Effector memory CD4-positive, alpha-beta T cell (primary cell): ENCODE data around the gene PTPN1.
"Not testable (repeated sequence)": the region's sequence is repeated elsewhere in the genome, so short reads cannot be mapped to it uniquely, and the experiment has no call there.

Source experiments
- DNase-seq, 3 donors: peaks; one replicate each; pipeline ENCODE4 v3.0.0-alpha.2; 2020
- H3K27ac ChIP-seq: 2 replicates; pipeline ENCODE4 v1.7.0; 2013; ENCODE audit warnings: mild to moderate bottlenecking, low read length, moderate library complexity; ENCODE audit not compliant: insufficient read depth, poor library complexity, severe bottlenecking
- H3K27me3 ChIP-seq: replicated peaks from 2 replicates; pipeline ENCODE4 v1.7.0; 2013; ENCODE audit warnings: mild to moderate bottlenecking, low read length; ENCODE audit not compliant: insufficient read depth, control insufficient read depth, poor library complexity, severe bottlenecking
- H3K36me3 ChIP-seq: 2 replicates; pipeline ENCODE4 v1.7.0; 2013; ENCODE audit warnings: mild to moderate bottlenecking, low read length, moderate library complexity; ENCODE audit not compliant: control insufficient read depth, insufficient read depth
- H3K4me1 ChIP-seq: 2 replicates; pipeline ENCODE4 v1.7.0; 2013; ENCODE audit warnings: low read length, mild to moderate bottlenecking; ENCODE audit not compliant: control insufficient read depth, insufficient read depth, poor library complexity, severe bottlenecking
- H3K4me3 ChIP-seq: 2 replicates; pipeline ENCODE4 v1.7.0; 2013; ENCODE audit warnings: low read length, low read depth, mild to moderate bottlenecking; ENCODE audit not compliant: insufficient read depth, poor library complexity, severe bottlenecking
- H3K9me3 ChIP-seq: 2 replicates; pipeline ENCODE4 v1.7.0; 2013; ENCODE audit warnings: mild to moderate bottlenecking, low read length, moderate library complexity; ENCODE audit not compliant: control insufficient read depth

PTPN1 gene

DNA sequence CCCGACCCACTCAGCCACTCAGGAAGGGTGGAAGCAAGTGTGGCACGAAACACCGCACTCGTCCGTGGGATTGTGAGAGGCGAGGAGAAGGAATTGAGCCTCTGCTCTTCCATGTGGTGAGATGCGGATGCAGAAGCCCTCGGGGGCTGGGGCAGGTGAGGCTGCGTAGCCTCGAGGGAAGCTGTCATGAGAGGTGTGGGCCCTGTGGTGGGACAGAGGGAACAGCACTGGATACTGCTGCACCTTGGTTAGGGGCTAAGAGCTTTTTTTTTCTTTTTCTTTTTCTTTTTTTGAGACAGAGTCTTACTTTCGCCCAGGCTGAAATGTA lies 86.5 kb downstream of the PTPN1 start:
- Histone ChIP-seq H3K4me1 (no peaks in the 10 kb centered on the region), H3K9me3 (no peaks in the 10 kb centered on the region), H3K4me3 (no peak overlapping the region), H3K27me3 (no peaks in the 10 kb centered on the region), H3K36me3 (no peaks in the 10 kb centered on the region), H3K27ac (no peak overlapping the region)
- DNase-seq, result no peak

- Histone ChIP-seq H3K27me3 (peaks cover 3% of the 10 kb centered on the region), H3K27ac (no peak overlapping the region), H3K4me3 (no peak overlapping the region), H3K4me1 (no peaks in the 10 kb centered on the region), H3K9me3 (no peaks in the 10 kb centered on the region), H3K36me3 (no peaks in the 10 kb centered on the region)
- DNase-seq, result no peak
These were observed 87.3 kb downstream of the PTPN1 start for GRCh38 chr20:50597406-50597969.

- no peak overlapping the region for H3K4me3 ChIP-seq
- no peaks in the 10 kb centered on the region for H3K9me3 ChIP-seq
- peaks cover 3% of the 10 kb centered on the region for H3K27me3 ChIP-seq
- H3K36me3 ChIP-seq, result no peaks in the 10 kb centered on the region
- H3K4me1 ChIP-seq, result no peaks in the 10 kb centered on the region
- no peak for DNase-seq
- no peak overlapping the region for H3K27ac ChIP-seq
These were observed 87.9 kb downstream of the PTPN1 start for GRCh38 chr20:50598074-50598473.

- H3K4me3 ChIP-seq, H3K36me3 ChIP-seq, DNase-seq, H3K9me3 ChIP-seq, H3K27ac ChIP-seq, H3K4me1 ChIP-seq, H3K27me3 ChIP-seq: not testable (repeated sequence)
These were observed 88.6 kb downstream of the PTPN1 start for GRCh38 chr20:50598768-50599167.

DNA sequence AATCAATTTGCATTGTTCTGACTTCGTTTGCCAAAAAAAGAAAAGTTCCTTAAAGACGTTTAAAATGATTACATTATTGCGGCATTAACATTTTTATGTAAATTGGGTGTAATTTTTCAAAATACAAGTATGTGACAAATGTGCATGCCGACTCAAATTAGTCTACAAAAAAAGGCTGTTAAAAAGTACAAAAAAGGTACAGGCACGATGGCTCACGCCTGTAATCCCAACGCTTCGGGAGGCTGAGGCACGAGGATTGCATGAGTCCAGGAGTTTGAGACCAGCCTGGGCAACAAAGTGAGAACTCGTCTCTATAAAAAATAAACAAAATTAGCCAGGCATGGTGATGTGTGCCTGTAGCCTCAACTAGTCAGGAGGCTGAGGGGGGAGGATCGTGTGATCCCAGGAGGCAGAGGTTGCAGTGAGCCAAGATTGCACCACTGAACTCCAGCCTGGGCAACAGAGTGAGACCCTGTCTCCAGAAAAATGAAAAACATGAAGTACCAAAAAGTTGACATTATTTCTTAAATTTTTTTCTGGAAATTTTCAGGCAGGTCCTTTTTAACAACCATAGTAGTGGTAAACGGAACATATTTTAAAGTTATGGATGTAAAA lies 90.2 kb downstream of the PTPN1 start:
- Histone ChIP-seq H3K27ac (no peak overlapping the region), H3K4me3 (no peak overlapping the region), H3K9me3 (no peaks in the 10 kb centered on the region), H3K4me1 (no peaks in the 10 kb centered on the region), H3K36me3 (no peaks in the 10 kb centered on the region), H3K27me3 (peaks cover 3% of the 10 kb centered on the region)
- no peak for DNase-seq

- H3K27ac ChIP-seq, result no peak overlapping the region
- H3K36me3 ChIP-seq, result no peaks in the 10 kb centered on the region
- H3K27me3 ChIP-seq, result peaks cover 3% of the 10 kb centered on the region
- no peak for DNase-seq
- H3K9me3 ChIP-seq, result no peaks in the 10 kb centered on the region
- H3K4me1 ChIP-seq, result no peaks in the 10 kb centered on the region
- no peak overlapping the region for H3K4me3 ChIP-seq
These were observed 91.6 kb downstream of the PTPN1 start for GRCh38 chr20:50601511-50602431.

DNA sequence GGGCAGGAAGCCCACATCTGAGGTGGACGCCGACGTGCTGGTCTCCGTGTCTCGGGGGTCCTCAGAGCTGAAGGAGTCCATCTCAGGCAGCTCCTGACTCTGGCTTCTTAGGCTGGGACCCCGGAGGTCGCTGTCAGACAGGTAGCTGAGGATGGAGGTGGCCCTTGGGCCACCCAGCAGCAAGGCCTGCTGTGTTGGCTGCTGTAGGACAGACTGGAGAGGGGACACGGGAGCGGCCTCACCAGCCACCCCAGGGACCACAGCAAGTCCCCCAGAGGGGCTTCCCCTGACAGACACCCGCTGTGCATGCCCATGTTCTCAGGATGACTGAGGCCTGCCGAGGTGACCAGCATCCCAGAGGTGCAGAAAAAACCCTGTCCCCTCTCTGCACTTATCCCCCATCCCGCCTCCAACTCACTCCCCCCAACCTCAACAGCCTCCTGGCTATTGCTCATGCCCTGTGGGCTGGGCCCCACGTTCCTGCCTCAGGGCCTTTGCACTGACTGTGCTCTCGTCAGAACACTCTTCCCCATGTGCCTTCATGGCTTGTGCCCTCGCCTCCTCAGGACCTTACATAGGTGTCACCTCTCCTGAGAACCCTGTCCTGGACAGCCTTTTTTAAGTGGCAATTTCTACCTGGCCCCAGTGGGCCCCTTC lies 92.4 kb downstream of the PTPN1 start:
- DNase-seq, result no peak
- Histone ChIP-seq H3K27ac (no peak overlapping the region), H3K27me3 (peaks cover 3% of the 10 kb centered on the region), H3K4me1 (no peaks in the 10 kb centered on the region), H3K4me3 (no peak overlapping the region), H3K9me3 (no peaks in the 10 kb centered on the region), H3K36me3 (no peaks in the 10 kb centered on the region)

DNA sequence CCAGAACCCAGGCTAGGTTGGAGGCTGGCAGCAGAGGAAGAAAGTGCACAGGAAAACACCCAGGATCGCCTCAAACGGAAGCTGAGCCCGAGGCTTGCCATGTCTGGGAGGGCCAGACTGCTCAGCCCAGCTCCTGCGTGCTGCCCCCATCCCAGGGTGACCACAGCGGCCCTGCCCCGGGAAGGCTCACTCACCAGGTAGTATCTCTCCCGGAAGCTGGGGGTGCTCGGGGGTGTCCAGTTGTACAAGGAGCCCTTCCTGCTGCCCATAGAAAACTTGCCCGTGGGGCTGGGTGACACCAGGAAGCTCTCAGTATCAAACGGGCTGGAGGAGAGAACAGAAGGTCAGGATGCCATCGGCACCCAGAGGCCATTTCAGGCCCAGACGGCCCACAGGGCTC lies 94.3 kb downstream of the PTPN1 start:
- no peaks in the 10 kb centered on the region for H3K36me3 ChIP-seq

GRCh38 chr20:50605136-50605535 lies 95.0 kb downstream of the PTPN1 start:
- Histone ChIP-seq H3K9me3 (no peaks in the 10 kb centered on the region), H3K27me3 (peaks cover 3% of the 10 kb centered on the region), H3K36me3 (no peaks in the 10 kb centered on the region), H3K4me1 (no peaks in the 10 kb centered on the region), H3K27ac (no peak overlapping the region), H3K4me3 (no peak overlapping the region)
- no peak for DNase-seq

More for the DNA sequence above, 94.3 kb downstream of the PTPN1 start:
- H3K27ac ChIP-seq, result no peak overlapping the region
- no peaks in the 10 kb centered on the region for H3K9me3 ChIP-seq
- no peak for DNase-seq
- peaks cover 3% of the 10 kb centered on the region for H3K27me3 ChIP-seq
- H3K4me3 ChIP-seq, result no peak overlapping the region
- H3K4me1 ChIP-seq, result no peaks in the 10 kb centered on the region

- H3K9me3 ChIP-seq, result no peaks in the 10 kb centered on the region
- H3K27me3 ChIP-seq, result no peaks in the 10 kb centered on the region
- H3K4me1 ChIP-seq, result no peaks in the 10 kb centered on the region
- H3K4me3 ChIP-seq, result no peak overlapping the region
- no peak overlapping the region for H3K27ac ChIP-seq
- DNase-seq, result no peak
- H3K36me3 ChIP-seq, result no peaks in the 10 kb centered on the region
These were observed 97.3 kb downstream of the PTPN1 start for GRCh38 chr20:50607436-50607835.
